ENCODE measurements around the gene USB1. TPM values are rescaled to one million over a fixed set of nuclear protein-coding genes. Genes with fewer than 3 reads are reported as not detected.

USB1 gene
- total RNA-seq, 4 donors from 2014 or later = 21.3 to 63.4 (median 45.2) TPM

GRCh38 chr16:57997528-57998265 is 3.5 kb upstream of the USB1 start:
- TF ChIP-seq EP300 (IDR thresholded peaks at IDR 0.05; ENCODE audit: low read depth) = no peak
- WGBS, 2 donors (ENCODE audit: low coverage in 1 of 2) = 96 to 100% methylated on average over 2 to 35 of the region's 36 CpGs

GRCh38 chr16:57998486-57998885 is 2.7 kb upstream of the USB1 start:
- Histone ChIP-seq H3K4me1 (peaks cover 0 to 36% (median 17%) of the 10 kb centered on the region in 4 donors), H3K9me3 (no peaks in the 10 kb centered on the region), H3K36me3 (peaks cover 0 to 15% (median 3%) of the 10 kb centered on the region in 4 donors), H3K4me3 (no peak overlapping the region), H3K27me3 (no peaks in the 10 kb centered on the region), H3K27ac (peak overlapping the region in 1 of 4 donors; percentile 94)
- no peak for TF ChIP-seq EP300 (IDR thresholded peaks at IDR 0.05; ENCODE audit: low read depth)
- no peak for TF ChIP-seq POLR2AphosphoS5 (IDR thresholded peaks at IDR 0.05)
- TF ChIP-seq POLR2A (IDR thresholded peaks at IDR 0.05) = no peak
- TF ChIP-seq, protein P1, sequence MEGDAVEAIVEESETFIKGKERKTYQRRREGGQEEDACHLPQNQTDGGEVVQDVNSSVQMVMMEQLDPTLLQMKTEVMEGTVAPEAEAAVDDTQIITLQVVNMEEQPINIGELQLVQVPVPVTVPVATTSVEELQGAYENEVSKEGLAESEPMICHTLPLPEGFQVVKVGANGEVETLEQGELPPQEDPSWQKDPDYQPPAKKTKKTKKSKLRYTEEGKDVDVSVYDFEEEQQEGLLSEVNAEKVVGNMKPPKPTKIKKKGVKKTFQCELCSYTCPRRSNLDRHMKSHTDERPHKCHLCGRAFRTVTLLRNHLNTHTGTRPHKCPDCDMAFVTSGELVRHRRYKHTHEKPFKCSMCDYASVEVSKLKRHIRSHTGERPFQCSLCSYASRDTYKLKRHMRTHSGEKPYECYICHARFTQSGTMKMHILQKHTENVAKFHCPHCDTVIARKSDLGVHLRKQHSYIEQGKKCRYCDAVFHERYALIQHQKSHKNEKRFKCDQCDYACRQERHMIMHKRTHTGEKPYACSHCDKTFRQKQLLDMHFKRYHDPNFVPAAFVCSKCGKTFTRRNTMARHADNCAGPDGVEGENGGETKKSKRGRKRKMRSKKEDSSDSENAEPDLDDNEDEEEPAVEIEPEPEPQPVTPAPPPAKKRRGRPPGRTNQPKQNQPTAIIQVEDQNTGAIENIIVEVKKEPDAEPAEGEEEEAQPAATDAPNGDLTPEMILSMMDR (IDR thresholded peaks at IDR 0.05) = no peak
- intact Hi-C loops (cut with DNase I; ENCODE audit: low total_unique reads) (loop anchor here (10.0 kb wide), 1 partner anchor 424 kb away; no protein-coding TSS in a partner anchor), in situ Hi-C loops (cut with MboI; ENCODE audit: low pct_ligation_motif_present in 1 of 4, low pct_unique_long_range_greater_than_20kb in 1 of 4, low sequenced_read_pairs in 3 of 4) (no loop called here)
- WGBS, 2 donors (ENCODE audit: low coverage in 1 of 2) = 63% methylated on average over 8 of the region's 8 CpGs; no CpG with 5 or more reads in 1 of the 2 donors
- peak; percentile 57 for DNase-seq

More at GRCh38 chr16:57997528-57998265, 3.5 kb upstream of the USB1 start:
- H3K27me3 ChIP-seq = no peaks in the 10 kb centered on the region
- intact Hi-C loops (cut with DNase I; ENCODE audit: low total_unique reads) (loop anchor here (10.0 kb wide), 1 partner anchor 423 kb away; no protein-coding TSS in a partner anchor), in situ Hi-C loops (cut with MboI; ENCODE audit: low pct_ligation_motif_present in 1 of 4, low pct_unique_long_range_greater_than_20kb in 1 of 4, low sequenced_read_pairs in 3 of 4) (no loop called here)
- no peaks in the 10 kb centered on the region for H3K9me3 ChIP-seq
- no peak for DNase-seq
- peaks cover 0 to 36% (median 17%) of the 10 kb centered on the region in 4 donors for H3K4me1 ChIP-seq
- peaks cover 0 to 15% (median 3%) of the 10 kb centered on the region in 4 donors for H3K36me3 ChIP-seq
- H3K4me3 ChIP-seq = no peak overlapping the region
- no peak overlapping the region for H3K27ac ChIP-seq

GRCh38 chr16:57998992-57999365 is 2.2 kb upstream of the USB1 start:
- no peak overlapping the region for H3K4me3 ChIP-seq
- peak overlapping the region in 3 of 4 donors; percentile 94 to 98 (median 95) for H3K27ac ChIP-seq

GRCh38 chr16:57999366-57999970 is 1.7 kb upstream of the USB1 start:
- intact Hi-C loops (cut with DNase I; ENCODE audit: low total_unique reads) (loop anchor here (10.0 kb wide), 1 partner anchor 425 kb away; no protein-coding TSS in a partner anchor), in situ Hi-C loops (cut with MboI; ENCODE audit: low pct_ligation_motif_present in 1 of 4, low pct_unique_long_range_greater_than_20kb in 1 of 4, low sequenced_read_pairs in 3 of 4) (no loop called here)
- peak overlapping the region; percentile 94 to 98 (median 96) for H3K27ac ChIP-seq
- H3K27me3 ChIP-seq = no peaks in the 10 kb centered on the region
- TF ChIP-seq EP300 (IDR thresholded peaks at IDR 0.05; ENCODE audit: low read depth) (no peak), POLR2A (IDR thresholded peaks at IDR 0.05) (no peak), POLR2AphosphoS5 (IDR thresholded peaks at IDR 0.05) (no peak)
- TF ChIP-seq, protein P1 (IDR thresholded peaks at IDR 0.05) = no peak
- peaks cover 0 to 36% (median 17%) of the 10 kb centered on the region in 4 donors for H3K4me1 ChIP-seq
- H3K36me3 ChIP-seq = peaks cover 0 to 15% (median 3%) of the 10 kb centered on the region in 4 donors
- DNase-seq = no peak
- WGBS, 2 donors (ENCODE audit: low coverage in 1 of 2) = 11 to 14% methylated on average over 3 to 6 of the region's 6 CpGs
- peak overlapping the region; percentile 70 to 94 (median 90) for H3K4me3 ChIP-seq
- H3K9me3 ChIP-seq = no peaks in the 10 kb centered on the region

More at GRCh38 chr16:57998992-57999365, 2.2 kb upstream of the USB1 start:
- Histone ChIP-seq H3K36me3 (peaks cover 0 to 15% (median 3%) of the 10 kb centered on the region in 4 donors), H3K4me1 (peaks cover 0 to 36% (median 17%) of the 10 kb centered on the region in 4 donors), H3K27me3 (no peaks in the 10 kb centered on the region), H3K9me3 (no peaks in the 10 kb centered on the region)
- in situ Hi-C loops (cut with MboI; ENCODE audit: low pct_ligation_motif_present in 1 of 4, low pct_unique_long_range_greater_than_20kb in 1 of 4, low sequenced_read_pairs in 3 of 4) = no loop called here
- DNase-seq = no peak
- intact Hi-C loops (cut with DNase I; ENCODE audit: low total_unique reads) = loop anchor here (10.0 kb wide), 1 partner anchor 424 kb away; no protein-coding TSS in a partner anchor
- WGBS, 2 donors (ENCODE audit: low coverage in 1 of 2) = 85% methylated on average over 3 of the region's 3 CpGs; no CpG with 5 or more reads in 1 of the 2 donors
- TF ChIP-seq POLR2A (IDR thresholded peaks at IDR 0.05) (no peak), POLR2AphosphoS5 (IDR thresholded peaks at IDR 0.05) (no peak), EP300 (IDR thresholded peaks at IDR 0.05; ENCODE audit: low read depth) (no peak)
- TF ChIP-seq, protein P1 (IDR thresholded peaks at IDR 0.05) = no peak
